ENCODE measurements around the gene PANK2.

DNA sequence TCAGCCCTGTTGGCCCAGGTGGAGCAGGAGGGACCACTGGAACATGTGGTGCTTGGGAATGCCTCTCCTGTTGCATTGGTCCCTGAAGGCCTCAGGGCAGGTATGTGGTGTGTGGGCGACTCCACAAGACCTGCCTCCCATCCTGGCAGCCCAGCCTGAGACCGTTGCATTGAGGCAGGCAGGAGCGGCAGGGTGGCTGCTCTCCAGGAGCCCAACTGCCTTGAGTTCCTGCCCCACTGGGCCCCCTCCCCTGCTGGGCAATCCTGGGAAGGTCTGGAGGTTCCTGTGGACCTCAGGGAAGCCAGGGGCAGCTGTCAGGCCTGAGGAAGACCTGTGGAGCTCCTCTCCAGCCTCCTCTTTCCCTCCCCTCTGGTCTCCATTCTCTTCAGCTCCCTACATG, 22.7 kb upstream of the PANK2 start:
- TF ChIP-seq, protein P1, sequence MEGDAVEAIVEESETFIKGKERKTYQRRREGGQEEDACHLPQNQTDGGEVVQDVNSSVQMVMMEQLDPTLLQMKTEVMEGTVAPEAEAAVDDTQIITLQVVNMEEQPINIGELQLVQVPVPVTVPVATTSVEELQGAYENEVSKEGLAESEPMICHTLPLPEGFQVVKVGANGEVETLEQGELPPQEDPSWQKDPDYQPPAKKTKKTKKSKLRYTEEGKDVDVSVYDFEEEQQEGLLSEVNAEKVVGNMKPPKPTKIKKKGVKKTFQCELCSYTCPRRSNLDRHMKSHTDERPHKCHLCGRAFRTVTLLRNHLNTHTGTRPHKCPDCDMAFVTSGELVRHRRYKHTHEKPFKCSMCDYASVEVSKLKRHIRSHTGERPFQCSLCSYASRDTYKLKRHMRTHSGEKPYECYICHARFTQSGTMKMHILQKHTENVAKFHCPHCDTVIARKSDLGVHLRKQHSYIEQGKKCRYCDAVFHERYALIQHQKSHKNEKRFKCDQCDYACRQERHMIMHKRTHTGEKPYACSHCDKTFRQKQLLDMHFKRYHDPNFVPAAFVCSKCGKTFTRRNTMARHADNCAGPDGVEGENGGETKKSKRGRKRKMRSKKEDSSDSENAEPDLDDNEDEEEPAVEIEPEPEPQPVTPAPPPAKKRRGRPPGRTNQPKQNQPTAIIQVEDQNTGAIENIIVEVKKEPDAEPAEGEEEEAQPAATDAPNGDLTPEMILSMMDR (IDR thresholded peaks at IDR 0.05), result no peak
- no peak for TF ChIP-seq ZFX (IDR thresholded peaks at IDR 0.05; ENCODE audit: borderline replicate concordance)

Measured in 22Rv1 (cell line).